OCI-LY3 (cell line): ENCODE results near the gene SOAT2.
A peak's percentile ranks its signal among the peaks of the same experiment; 100 is the strongest.

Experiments
- H2AFZ ChIP-seq: fragments of 200-600, 300-600 bp; shearing (Covaris generic); 2 replicates; pipeline ENCODE4 v1.6.0; 2014; ENCODE audit warnings: antibody characterized with exemption, low read depth, low read length
- H3K27ac ChIP-seq: fragments of 200-600, 300-600 bp; sonication (generic); 2 replicates; pipeline ENCODE4 v1.5.1; 2014; ENCODE audit warnings: mild to moderate bottlenecking, low read length, moderate library complexity, mixed read lengths
- H3K27me3 ChIP-seq: fragments of 200-600, 300-600 bp; sonication (generic); 2 replicates; pipeline ENCODE4 v1.6.1; 2014; ENCODE audit warnings: low read depth, low read length, mixed read lengths
- H3K36me3 ChIP-seq: fragments of 200-600, 300-600 bp; sonication (generic); replicated peaks from 2 replicates; pipeline ENCODE3; 2014; ENCODE audit warnings: low read depth, low read length, mixed read lengths
- H3K4me1 ChIP-seq: fragments of 300-600, 200-600 bp; sonication (generic); 2 replicates; pipeline ENCODE4 v1.6.1; 2014; ENCODE audit warnings: low read length, mixed read lengths
- H3K4me2 ChIP-seq: fragments of 200-600, 300-600 bp; sonication (generic); 2 replicates; pipeline ENCODE4 v1.6.1; 2014; ENCODE audit warnings: low read length, mixed read lengths
- H3K4me3 ChIP-seq: fragments of 300-600, 200-600 bp; sonication (generic); 2 replicates; pipeline ENCODE4 v1.5.1; 2014; ENCODE audit warnings: antibody characterized with exemption, mild to moderate bottlenecking, low read length, moderate library complexity
- H3K79me2 ChIP-seq: fragments of 300-600, 200-600 bp; shearing (Covaris generic); 2 replicates; pipeline ENCODE4 v1.6.1; 2014; ENCODE audit warnings: mild to moderate bottlenecking, low read length, mixed read lengths
- H3K9ac ChIP-seq: fragments of 300-600, 200-600 bp; shearing (Covaris generic); 2 replicates; pipeline ENCODE4 v1.6.0; 2014; ENCODE audit warnings: mild to moderate bottlenecking, low read length, moderate library complexity
- H3K9me3 ChIP-seq: fragments of 200-600, 300-600 bp; shearing (Covaris generic); 2 replicates; pipeline ENCODE4 v1.6.1; 2014; ENCODE audit warnings: low read length, mixed read lengths; ENCODE audit not compliant: insufficient read depth
- H4K20me1 ChIP-seq: fragments of 200-600, 300-600 bp; sonication (generic); 2 replicates; pipeline ENCODE4 v1.6.1; 2016; ENCODE audit warnings: low read length, mixed read lengths; ENCODE audit not compliant: insufficient read depth
- CTCF ChIP-seq: fragments of 200-600, 300-600 bp; sonication (generic); IDR thresholded peaks from 2 replicates; pipeline ENCODE4 v1.5.1; 2014; ENCODE audit warnings: antibody characterized with exemption, low read length, low read depth
- EZH2phosphoT487 ChIP-seq: fragments of 200-600 bp; shearing (Covaris generic); IDR thresholded peaks from 2 replicates; pipeline ENCODE4 v1.6.1; 2018; ENCODE audit warnings: antibody characterized with exemption, mixed run types, low read depth

SOAT2 gene

GRCh38 chr12:53102883-53103807, at the start of gene SOAT2:
Gene SOAT2 (plus strand): TSS chr12:53103486. CDS start chr12:53103578, 92 bp downstream.
- H4K20me1 ChIP-seq, result no peaks in the 10 kb centered on the region
- H3K9ac ChIP-seq, result no peak within 1 kb of the TSS
- peaks cover 13% of the 10 kb centered on the region for H3K4me1 ChIP-seq
- H3K4me2 ChIP-seq, result no peak within 1 kb of the TSS
- 0 out of 2 replicates have a peak, but pooled peaks cover 7% of the 10 kb centered on the region for H3K27me3 ChIP-seq
- no peaks in the 10 kb centered on the region for H3K36me3 ChIP-seq
- H3K4me3 ChIP-seq, result no peak within 1 kb of the TSS
- TF ChIP-seq CTCF, result no peak
- no peak for TF ChIP-seq EZH2phosphoT487
- H3K9me3 ChIP-seq, result no peaks in the 10 kb centered on the region
- no peak within 1 kb of the TSS for H3K27ac ChIP-seq
- no peak within 1 kb of the TSS for H2AFZ ChIP-seq
- H3K79me2 ChIP-seq, result no peaks in the 10 kb centered on the region

GRCh38 chr12:53054112-53054878, 49.0 kb upstream of the SOAT2 start:
- Histone ChIP-seq H3K9me3 (no peaks in the 10 kb centered on the region), H3K4me1 (peaks cover 4% of the 10 kb centered on the region; the same call in 1 of the 2 replicates), H3K79me2 (no peaks in the 10 kb centered on the region), H3K9ac (peak overlapping the region; percentile 66), H3K27ac (0 out of 2 replicates have a peak overlapping the region, but pooled peaks have one; percentile 9), H3K4me3 (peak overlapping the region; percentile 94), H3K4me2 (peak overlapping the region; percentile 87), H2AFZ (peak overlapping the region; percentile 93), H3K36me3 (no peaks in the 10 kb centered on the region), H4K20me1 (no peaks in the 10 kb centered on the region), H3K27me3 (peaks cover 6% of the 10 kb centered on the region; the same call in 1 of the 2 replicates)
- no peak for TF ChIP-seq CTCF
- no peak for TF ChIP-seq EZH2phosphoT487

GRCh38 chr12:53055471-53056266, 47.6 kb upstream of the SOAT2 start:
- Histone ChIP-seq H3K4me2 (no peak overlapping the region), H3K4me3 (no peak overlapping the region), H2AFZ (no peak overlapping the region), H3K9ac (no peak overlapping the region), H3K4me1 (peaks cover 4% of the 10 kb centered on the region; the same call in 1 of the 2 replicates), H3K79me2 (no peaks in the 10 kb centered on the region), H3K9me3 (no peaks in the 10 kb centered on the region), H3K27me3 (peaks cover 6% of the 10 kb centered on the region; the same call in 1 of the 2 replicates), H3K36me3 (no peaks in the 10 kb centered on the region), H3K27ac (no peak overlapping the region), H4K20me1 (no peaks in the 10 kb centered on the region)
- no peak for TF ChIP-seq CTCF
- TF ChIP-seq EZH2phosphoT487, result no peak
